Testis (tissue), 2 donors: Measurements from ENCODE around the gene JAML.

Experiments
- POLR2A ChIP-seq: fragments of 450-650 bp; IDR thresholded peaks from one replicate; pipeline ENCODE4 v1.6.1; 2017; ENCODE audit warnings: antibody characterized with exemption, mild to moderate bottlenecking, moderate library complexity
- TF ChIP-seq, protein P1 (sequence below), 3 experiments: fragments of 450-650 bp in 2 of 3; fragments of 200-600 bp in 1 of 3; sonication (generic) in 1 of 3; IDR thresholded peaks; one replicate each; pipeline ENCODE4 v1.5.1; 2016 to 2019; ENCODE audit warnings: antibody characterized with exemption in 3 of 3, mild to moderate bottlenecking in 2 of 3, moderate library complexity in 1 of 3

DNA sequence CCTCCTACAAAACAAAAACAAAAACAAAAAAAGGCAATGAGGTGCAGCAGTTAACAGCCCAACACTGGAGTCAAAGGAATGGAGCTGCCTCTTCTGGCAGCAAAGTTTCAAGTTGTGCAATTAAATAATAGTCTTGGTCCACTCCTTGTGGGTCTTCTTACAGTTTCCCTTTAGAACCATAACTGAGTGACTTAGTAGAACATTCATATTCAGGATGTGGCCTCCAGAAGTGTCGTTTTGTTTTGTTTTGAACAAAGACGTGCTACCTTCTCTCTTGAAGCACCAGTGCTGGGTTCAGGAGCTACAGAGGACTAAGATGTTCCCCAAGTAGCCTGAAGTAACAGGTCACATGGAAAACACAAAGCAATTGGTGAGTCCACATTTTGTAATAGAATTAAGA is 2.0 kb upstream of the JAML start:
- TF ChIP-seq, protein P1, sequence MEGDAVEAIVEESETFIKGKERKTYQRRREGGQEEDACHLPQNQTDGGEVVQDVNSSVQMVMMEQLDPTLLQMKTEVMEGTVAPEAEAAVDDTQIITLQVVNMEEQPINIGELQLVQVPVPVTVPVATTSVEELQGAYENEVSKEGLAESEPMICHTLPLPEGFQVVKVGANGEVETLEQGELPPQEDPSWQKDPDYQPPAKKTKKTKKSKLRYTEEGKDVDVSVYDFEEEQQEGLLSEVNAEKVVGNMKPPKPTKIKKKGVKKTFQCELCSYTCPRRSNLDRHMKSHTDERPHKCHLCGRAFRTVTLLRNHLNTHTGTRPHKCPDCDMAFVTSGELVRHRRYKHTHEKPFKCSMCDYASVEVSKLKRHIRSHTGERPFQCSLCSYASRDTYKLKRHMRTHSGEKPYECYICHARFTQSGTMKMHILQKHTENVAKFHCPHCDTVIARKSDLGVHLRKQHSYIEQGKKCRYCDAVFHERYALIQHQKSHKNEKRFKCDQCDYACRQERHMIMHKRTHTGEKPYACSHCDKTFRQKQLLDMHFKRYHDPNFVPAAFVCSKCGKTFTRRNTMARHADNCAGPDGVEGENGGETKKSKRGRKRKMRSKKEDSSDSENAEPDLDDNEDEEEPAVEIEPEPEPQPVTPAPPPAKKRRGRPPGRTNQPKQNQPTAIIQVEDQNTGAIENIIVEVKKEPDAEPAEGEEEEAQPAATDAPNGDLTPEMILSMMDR (IDR thresholded peaks at IDR 0.05) = no peak
- TF ChIP-seq POLR2A = no peak
